HCT116 (cell line): ENCODE measurements around the gene TOPAZ1. TPM values are rescaled to one million over a fixed set of nuclear protein-coding genes. Genes with fewer than 3 reads are reported as not detected.

ENCODE experiments used
- ATAC-seq: fragments of 200-7000 bp; cut with Tn5 transposase; 2 replicates; pipeline ENCODE4 v1.9.1; 2020; ENCODE audit warnings: mild to moderate bottlenecking, moderate library complexity
- BruUV-seq: library from RNA; stranded (reverse); fragments of 400-500 nt; replicated peaks from 2 replicates; lab custom pipeline; 2021; lab: Mats Ljungman, UMichigan
- CTCF ChIA-PET: fragments of 300-600 bp; sonication (Branson Sonifier 250); formaldehyde crosslinking; loops from one replicate; lab custom pipeline; 2021; ENCODE audit warnings: antibody characterized with exemption; lab: Charles Lee
- POLR2A ChIA-PET: fragments of 300-600, 350-600 bp; sonication (Branson Sonifier 250); formaldehyde crosslinking; loops from one replicate; lab custom pipeline; 2021; ENCODE audit warnings: antibody characterized with exemption; lab: Charles Lee
- RAD21 ChIA-PET, 2 experiments: fragments of 300-600 bp; sonication (Branson Sonifier 250); formaldehyde crosslinking; loops; one replicate each; lab custom pipeline; 2023; ENCODE audit warnings: low total read pairs in 2 of 2; ENCODE audit not compliant: uncharacterized antibody in 2 of 2, unreplicated experiment in 2 of 2, low non-redundant PET in 1 of 2; lab: Charles Lee
- DNase-seq: peaks from one replicate; pipeline ENCODE4 v3.0.0-alpha.2; 2010; ENCODE audit warnings: low read depth, low spot score
- H2AFZ ChIP-seq: fragments of 200-600 bp; shearing (Covaris generic), sonication (generic); 2 replicates; pipeline ENCODE4 v1.6.1; 2017; ENCODE audit warnings: low read depth, mixed run types, mixed read lengths, antibody characterized with exemption, low read length; ENCODE audit not compliant: poor library complexity, severe bottlenecking
- H3K27ac ChIP-seq: 2 replicates; pipeline ENCODE4 v1.5.1; 2012; ENCODE audit warnings: low read depth, low read length
- H3K27me3 ChIP-seq: fragments of 200-600 bp; sonication (generic); 2 replicates; pipeline ENCODE4 v1.6.1; 2016; ENCODE audit warnings: mixed run types, low read length, mixed read lengths; ENCODE audit not compliant: insufficient read depth
- H3K36me3 ChIP-seq, 2 experiments: fragments of 200-500 bp in 1 of 2; fragments of 200-600 bp in 1 of 2; sonication (Bioruptor generic) in 1 of 2; sonication (generic) in 1 of 2; 2 replicates each; pipeline versions ENCODE4 v1.5.1 to v1.6.1; 2014 to 2016; ENCODE audit warnings: low read length in 2 of 2, inconsistent platforms in 1 of 2, mixed read lengths in 1 of 2, mixed run types in 1 of 2; ENCODE audit not compliant: insufficient read depth in 2 of 2, control insufficient read depth in 1 of 2
- H3K4me1 ChIP-seq, 2 experiments: fragments of 200-600 bp in 1 of 2; sonication (generic) in 1 of 2; 2 replicates each; pipeline versions ENCODE4 v1.5.1 to v1.6.1; 2012 to 2017; ENCODE audit warnings: low read length in 2 of 2, inconsistent platforms in 1 of 2, mild to moderate bottlenecking in 1 of 2, mixed read lengths in 1 of 2, mixed run types in 1 of 2, moderate library complexity in 1 of 2; ENCODE audit not compliant: insufficient read depth in 2 of 2, control insufficient read depth in 1 of 2
- H3K4me2 ChIP-seq: fragments of 200-600 bp; sonication (generic); 2 replicates; pipeline ENCODE4 v1.6.1; 2017; ENCODE audit warnings: mixed run types, low read length, mixed read lengths
- H3K4me3 ChIP-seq, 2 experiments: fragments of 200-600 bp in 1 of 2; sonication (generic) in 1 of 2; replicated peaks in 1 of 2; 2 replicates each; pipeline ENCODE4 v1.5.1; 2011 to 2016; ENCODE audit warnings: low read length in 2 of 2, control low read depth in 1 of 2, low read depth in 1 of 2, mild to moderate bottlenecking in 1 of 2, mixed read lengths in 1 of 2, mixed run types in 1 of 2
- H3K79me2 ChIP-seq: fragments of 200-600 bp; sonication (generic); 2 replicates; pipeline ENCODE4 v1.6.1; 2017; ENCODE audit warnings: mild to moderate bottlenecking, mixed run types, low read length, moderate library complexity, mixed read lengths; ENCODE audit not compliant: insufficient read depth
- H3K9ac ChIP-seq: fragments of 200-600 bp; sonication (generic); 2 replicates; pipeline ENCODE4 v1.6.1; 2016; ENCODE audit warnings: low read length, mixed read lengths
- H3K9me2 ChIP-seq: fragments of 200-600 bp; sonication (generic), shearing (Covaris generic); 2 replicates; pipeline ENCODE4 v1.6.1; 2017; ENCODE audit warnings: mixed run types, mild to moderate bottlenecking, moderate library complexity; ENCODE audit not compliant: insufficient read depth
- H3K9me3 ChIP-seq, 2 experiments: fragments of 200-500 bp in 1 of 2; fragments of 200-600 bp in 1 of 2; sonication (Bioruptor generic) in 1 of 2; sonication (generic) in 1 of 2; 2 replicates each; pipeline ENCODE4 v1.6.1; 2014 to 2017; ENCODE audit warnings: low read length in 2 of 2, mixed read lengths in 2 of 2, inconsistent platforms in 1 of 2, low read depth in 1 of 2, mild to moderate bottlenecking in 1 of 2, mixed run types in 1 of 2, moderate library complexity in 1 of 2; ENCODE audit not compliant: control insufficient read depth in 1 of 2, insufficient read depth in 1 of 2
- H4K20me1 ChIP-seq: fragments of 200-600 bp; sonication (generic), shearing (Covaris generic); 2 replicates; pipeline ENCODE4 v1.6.1; 2017; ENCODE audit warnings: mixed run types, mild to moderate bottlenecking, moderate library complexity; ENCODE audit not compliant: insufficient read depth
- CEBPB ChIP-seq: IDR thresholded peaks from 2 replicates; pipeline ENCODE4 v1.6.1; 2012; ENCODE audit warnings: low read depth
- CTCF ChIP-seq, 3 experiments: fragments of 200-600 bp in 1 of 3; sonication (generic) in 1 of 3; IDR thresholded peaks in 2 of 3; conservative IDR thresholded peaks in 1 of 3; 2 replicates each; pipeline ENCODE4 v1.5.1; 2012 to 2017; ENCODE audit warnings: low read depth in 2 of 3, low read length in 2 of 3, antibody characterized with exemption in 1 of 3, borderline replicate concordance in 1 of 3, control low read depth in 1 of 3, mild to moderate bottlenecking in 1 of 3, mixed read lengths in 1 of 3, mixed run types in 1 of 3, moderate library complexity in 1 of 3; ENCODE audit not compliant: insufficient read depth in 1 of 3
- EGR1 ChIP-seq: IDR thresholded peaks from 2 replicates; pipeline ENCODE4 v1.6.1; 2012; ENCODE audit warnings: low read depth
- FOSL1 ChIP-seq: IDR thresholded peaks from 2 replicates; pipeline ENCODE4 v1.6.1; 2012; ENCODE audit warnings: low read depth
- JUND ChIP-seq: IDR thresholded peaks from 2 replicates; pipeline ENCODE4 v1.6.1; 2012
- MAX ChIP-seq: IDR thresholded peaks from 2 replicates; pipeline ENCODE4 v1.6.1; 2012
- POLR2AphosphoS5 ChIP-seq: IDR thresholded peaks from 2 replicates; pipeline ENCODE4 v1.6.1; 2011; ENCODE audit warnings: mild to moderate bottlenecking, low read depth, low read length, moderate library complexity
- REST ChIP-seq: IDR thresholded peaks from 2 replicates; pipeline ENCODE4 v1.6.1; 2012; ENCODE audit warnings: low read depth
- SIN3A ChIP-seq: IDR thresholded peaks from 2 replicates; pipeline ENCODE4 v1.6.1; 2012; ENCODE audit warnings: low read depth
- SRF ChIP-seq: IDR thresholded peaks from 2 replicates; pipeline ENCODE4 v1.6.1; 2012; ENCODE audit warnings: low read depth
- YY1 ChIP-seq: IDR thresholded peaks from 2 replicates; pipeline ENCODE4 v1.6.1; 2011; ENCODE audit warnings: low read length, low read depth, moderate library complexity, mild to moderate bottlenecking; ENCODE audit not compliant: insufficient replicate concordance; ENCODE audit errors: extremely low read depth
- ZFX ChIP-seq: fragments of 450-650 bp; IDR thresholded peaks from 2 replicates; pipeline ENCODE4 v1.6.1; 2017
- intact Hi-C: fragments of 100-400 bp; cut with micrococcal nuclease; formaldehyde crosslinking; loops from 2 replicates; pipeline ENCODE4 v1.10.0; 2022
- total RNA-seq: library from RNA; stranded (reverse); gene quantifications from one replicate; pipeline ENCODE4 v1.2.1, GENCODE V29; 2021; ENCODE audit not compliant: unreplicated experiment
- TF ChIP-seq, protein P1 (sequence below): IDR thresholded peaks from 2 replicates; pipeline ENCODE4 v1.6.1; 2011; ENCODE audit warnings: mild to moderate bottlenecking, low read length, moderate library complexity; ENCODE audit not compliant: insufficient replicate concordance; ENCODE audit errors: extremely low read depth

Gene TOPAZ1
- total RNA-seq, 1 experiment from 2014 or later, result not detected

- no peak for TF ChIP-seq CTCF (IDR thresholded peaks at IDR 0.05 in 2 of 3, conservative IDR thresholded peaks at IDR 0.05 in 1 of 3; ENCODE audit: borderline replicate concordance in 1 of 3, insufficient read depth in 1 of 3, low read depth in 2 of 3, low read length in 2 of 3)
- no peak for TF ChIP-seq MAX
- TF ChIP-seq FOSL1, result no peak
- no peak for TF ChIP-seq SIN3A
- TF ChIP-seq SRF, result no peak
Measured at GRCh38 chr3:44280631-44281030, 38.9 kb downstream of the TOPAZ1 start (continued).

- no peaks in the 10 kb centered on the region for H3K27me3 ChIP-seq
- no peak overlapping the region for H3K9ac ChIP-seq
- H3K79me2 ChIP-seq, result no peaks in the 10 kb centered on the region
- no peak for DNase-seq
- no peaks in the 10 kb centered on the region for H3K9me3 ChIP-seq
- BruUV-seq, result no TSS peak
- no peak overlapping the region for H3K27ac ChIP-seq
- no peak for ATAC-seq
- no peaks in the 10 kb centered on the region for H3K9me2 ChIP-seq
- intact Hi-C loops, result no loop called here
- H3K4me3 ChIP-seq, result no peak overlapping the region
- ChIA-PET CTCF (no interaction called here), POLR2A (no interaction called here), RAD21 (no interaction called here)
- H3K4me1 ChIP-seq, result peaks cover 0 to 15% of the 10 kb centered on the region in 2 experiments; a peak in 2 of 4 replicates
- no peak for TF ChIP-seq REST
- no peak for TF ChIP-seq POLR2AphosphoS5
- no peak for TF ChIP-seq ZFX
- TF ChIP-seq JUND, result no peak
- TF ChIP-seq MAX, result no peak
- TF ChIP-seq, protein P1, sequence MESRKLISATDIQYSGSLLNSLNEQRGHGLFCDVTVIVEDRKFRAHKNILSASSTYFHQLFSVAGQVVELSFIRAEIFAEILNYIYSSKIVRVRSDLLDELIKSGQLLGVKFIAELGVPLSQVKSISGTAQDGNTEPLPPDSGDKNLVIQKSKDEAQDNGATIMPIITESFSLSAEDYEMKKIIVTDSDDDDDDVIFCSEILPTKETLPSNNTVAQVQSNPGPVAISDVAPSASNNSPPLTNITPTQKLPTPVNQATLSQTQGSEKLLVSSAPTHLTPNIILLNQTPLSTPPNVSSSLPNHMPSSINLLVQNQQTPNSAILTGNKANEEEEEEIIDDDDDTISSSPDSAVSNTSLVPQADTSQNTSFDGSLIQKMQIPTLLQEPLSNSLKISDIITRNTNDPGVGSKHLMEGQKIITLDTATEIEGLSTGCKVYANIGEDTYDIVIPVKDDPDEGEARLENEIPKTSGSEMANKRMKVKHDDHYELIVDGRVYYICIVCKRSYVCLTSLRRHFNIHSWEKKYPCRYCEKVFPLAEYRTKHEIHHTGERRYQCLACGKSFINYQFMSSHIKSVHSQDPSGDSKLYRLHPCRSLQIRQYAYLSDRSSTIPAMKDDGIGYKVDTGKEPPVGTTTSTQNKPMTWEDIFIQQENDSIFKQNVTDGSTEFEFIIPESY, result no peak
- TF ChIP-seq EGR1, result no peak
- no peak for TF ChIP-seq SIN3A
- TF ChIP-seq CEBPB, result no peak
- no peak for TF ChIP-seq FOSL1
- TF ChIP-seq CTCF (IDR thresholded peaks at IDR 0.05 in 2 of 3, conservative IDR thresholded peaks at IDR 0.05 in 1 of 3; ENCODE audit: borderline replicate concordance in 1 of 3, insufficient read depth in 1 of 3, low read depth in 2 of 3, low read length in 2 of 3), result no peak
- no peak for TF ChIP-seq YY1
- H3K36me3 ChIP-seq, result no peaks in the 10 kb centered on the region
- H2AFZ ChIP-seq, result no peak overlapping the region
- H3K4me2 ChIP-seq, result no peak overlapping the region
- no peaks in the 10 kb centered on the region for H4K20me1 ChIP-seq
Measured at GRCh38 chr3:44284949-44285348, 43.3 kb downstream of the TOPAZ1 start.
